Astrocyte of the hippocampus (primary cell): ENCODE data around the gene RAMACL.

Experiments used
- DNase-seq: peaks from one replicate; pipeline ENCODE4 v3.0.0; 2011; ENCODE audit warnings: low read depth, low spot score

RAMACL gene

DNA sequence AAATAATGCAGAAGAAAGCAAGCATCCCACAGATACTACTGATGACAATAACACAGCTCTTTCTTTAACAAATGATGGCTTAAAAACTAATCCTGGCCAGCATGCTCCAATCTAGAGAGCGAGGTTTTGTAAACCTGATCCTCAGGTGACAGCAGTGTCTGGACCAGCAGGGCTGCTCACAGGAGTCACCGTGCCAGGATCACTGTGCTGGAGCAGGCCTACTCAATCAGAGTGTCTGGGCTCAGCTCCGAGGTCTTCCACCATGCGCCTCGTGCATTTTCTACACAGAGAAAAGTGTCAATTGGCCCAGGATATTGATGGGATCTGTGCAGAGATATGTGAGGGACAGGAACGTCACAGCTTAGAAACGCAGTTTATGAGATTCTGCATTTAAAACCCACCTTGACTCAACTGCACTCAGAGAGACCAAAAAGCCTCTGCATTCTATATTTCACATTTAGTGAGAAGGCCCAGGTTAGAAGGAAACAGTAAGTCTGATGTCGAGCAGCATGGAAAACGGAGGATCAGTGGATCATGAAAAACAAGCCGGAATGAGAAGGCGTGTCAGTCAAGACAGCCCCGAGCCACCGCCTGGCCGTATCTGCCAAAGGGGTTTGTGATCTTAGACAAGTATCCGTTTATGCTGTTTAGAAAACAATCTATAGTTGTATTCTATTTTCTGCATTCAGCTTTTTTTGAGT lies 7.8 kb downstream of the RAMACL start:
- no peak for DNase-seq

DNA sequence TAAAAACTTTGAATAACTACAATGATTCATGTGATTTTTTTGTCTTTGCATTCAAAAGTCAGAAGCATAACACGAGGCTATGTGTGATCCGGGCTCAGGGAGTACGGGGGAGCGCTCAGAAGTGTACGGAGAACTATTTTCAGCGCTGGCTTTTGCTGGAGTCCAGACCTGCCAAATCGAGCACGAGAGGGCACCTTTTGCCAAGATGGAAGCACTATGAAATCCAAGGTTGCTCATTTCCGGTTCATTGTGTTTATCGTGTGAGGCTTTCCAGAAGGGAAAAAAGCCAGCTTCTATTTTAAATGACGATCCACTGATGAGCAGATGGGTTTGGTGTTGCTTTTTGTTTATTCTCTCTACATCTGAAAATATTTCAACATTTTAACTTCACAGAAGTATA lies 11.3 kb downstream of the RAMACL start:
- DNase-seq, result no peak

DNA sequence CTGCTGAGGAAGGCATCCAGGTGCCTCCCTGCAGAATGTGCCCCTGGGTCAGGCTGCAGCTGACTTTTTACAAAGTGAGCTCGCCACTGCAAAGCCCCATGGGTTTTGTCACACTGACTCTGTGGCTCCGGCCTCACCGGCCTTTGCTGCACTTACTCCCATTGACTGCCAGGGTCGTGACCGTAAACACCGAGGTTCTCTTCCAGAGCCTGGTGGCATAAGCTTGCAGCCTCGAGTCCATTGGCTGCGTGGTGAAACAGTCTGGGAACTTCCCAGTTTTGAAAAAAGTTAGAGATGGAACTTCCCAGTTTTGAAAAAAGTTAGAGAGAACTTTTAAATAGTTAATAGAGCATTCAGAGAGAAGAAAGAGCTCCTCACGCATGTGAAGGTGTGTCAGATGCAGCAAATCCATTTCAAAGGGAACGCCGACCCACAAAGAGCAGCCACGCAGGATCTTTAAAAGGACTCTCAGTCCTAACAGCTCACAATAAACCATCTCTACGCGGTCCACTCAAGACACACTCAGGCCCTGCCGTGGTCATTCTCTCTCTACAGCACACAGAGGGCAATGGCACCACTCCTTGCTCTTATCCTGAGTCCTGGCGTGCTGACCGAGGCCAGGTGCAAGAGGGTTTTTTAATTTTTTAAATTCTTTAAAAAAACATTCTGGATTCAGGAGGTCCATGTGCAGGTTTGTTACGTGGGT lies 12.8 kb downstream of the RAMACL start:
- DNase-seq, result no peak

DNA sequence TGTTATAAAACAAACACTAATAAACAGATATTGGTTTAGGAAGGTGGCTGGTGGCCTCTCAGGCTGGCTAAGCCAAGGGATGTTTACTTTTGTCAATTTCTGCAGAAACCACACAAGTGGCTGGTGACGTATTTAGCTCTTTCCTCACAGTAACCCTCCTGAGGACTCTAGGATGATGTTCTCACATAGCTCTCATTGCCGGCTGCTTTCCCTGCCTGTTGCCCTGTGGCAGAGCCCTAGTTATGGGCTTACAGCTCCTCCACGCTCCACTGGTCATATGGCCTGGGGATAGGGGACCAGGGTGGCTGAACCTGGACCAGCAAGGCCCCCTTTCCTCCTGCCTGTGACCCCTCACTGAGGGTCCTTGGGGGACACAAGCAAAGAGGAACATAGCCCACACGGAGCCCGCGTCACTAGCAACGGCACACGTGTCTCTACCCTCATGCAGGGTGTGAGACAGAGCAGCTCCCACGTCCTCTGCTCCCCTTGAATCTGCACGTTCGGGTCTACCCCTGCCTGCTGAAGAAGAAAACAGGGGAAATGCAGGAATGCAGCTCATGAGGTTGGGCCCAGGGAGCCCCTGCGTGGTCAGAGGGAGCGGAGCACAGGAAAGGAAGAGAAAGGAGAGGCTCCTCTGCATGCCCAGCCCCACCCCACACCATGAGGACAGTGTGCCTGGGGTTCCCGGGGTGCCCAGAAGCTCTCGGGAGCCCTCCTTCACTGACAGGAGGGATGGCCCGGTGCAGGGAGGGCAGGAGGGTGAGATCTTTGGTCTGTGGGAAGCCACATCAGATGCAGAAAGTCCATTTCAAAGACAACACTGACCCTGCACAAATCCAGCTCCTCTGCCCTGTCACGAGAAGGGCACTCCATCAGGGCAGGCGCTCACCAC lies 13.9 kb downstream of the RAMACL start:
- peak; percentile 82 for DNase-seq

DNA sequence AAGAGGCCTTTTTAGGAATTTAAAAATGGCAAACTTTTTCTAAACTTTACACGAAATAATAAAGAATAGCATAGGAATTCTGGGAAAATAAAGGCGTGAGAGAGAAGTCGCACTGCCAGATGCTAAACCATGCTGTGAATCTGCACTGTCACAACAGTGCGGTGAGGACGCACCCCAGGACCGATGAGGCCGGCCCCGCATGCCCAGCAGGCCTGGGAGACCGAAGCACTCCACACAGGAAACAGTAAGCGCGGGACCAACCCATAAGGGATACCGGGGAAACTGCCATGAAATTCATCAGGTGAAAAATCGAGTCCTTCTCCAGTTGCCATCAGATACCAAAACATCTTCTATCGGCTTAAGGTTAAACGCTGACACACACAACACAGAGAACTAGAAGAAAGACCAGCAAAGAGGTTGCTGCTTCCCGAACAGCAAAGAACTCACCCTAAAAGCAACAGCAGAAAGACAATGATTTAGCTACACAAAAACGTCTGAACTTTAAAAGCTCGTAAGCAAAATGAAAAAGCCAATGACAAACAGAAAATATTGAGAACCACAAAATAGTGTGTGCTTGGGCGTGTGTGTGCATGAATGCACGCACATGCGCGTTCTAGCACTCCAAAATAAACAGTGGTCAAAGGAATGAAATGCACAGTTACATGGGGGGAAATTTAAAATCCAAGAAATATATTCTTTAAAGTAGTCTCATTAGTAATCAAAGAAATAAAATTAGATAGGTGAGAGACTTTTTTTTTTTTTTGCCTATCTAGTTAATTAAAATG lies 15.4 kb downstream of the RAMACL start:
- DNase-seq, result no peak

DNA sequence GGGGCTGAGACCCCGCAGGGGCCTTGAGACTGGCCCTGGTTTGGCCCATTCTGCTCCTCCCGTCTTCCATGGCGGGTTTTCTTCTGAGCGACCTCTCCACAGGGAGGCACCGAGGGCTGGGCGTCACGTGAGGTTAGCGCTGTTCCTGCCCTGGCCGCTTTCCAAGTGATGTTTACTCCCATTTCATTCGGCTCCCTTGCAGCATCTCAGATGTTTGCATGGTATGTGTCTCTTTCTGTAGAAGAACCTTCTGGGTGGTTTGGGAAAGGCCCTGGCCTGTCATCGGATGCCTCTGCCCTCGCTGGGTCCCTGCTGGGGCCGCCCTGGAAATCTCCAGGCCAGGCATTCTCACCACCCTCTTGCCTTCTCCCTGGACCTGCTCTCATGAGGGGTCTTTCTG lies 17.3 kb downstream of the RAMACL start:
- DNase-seq, result no peak

DNA sequence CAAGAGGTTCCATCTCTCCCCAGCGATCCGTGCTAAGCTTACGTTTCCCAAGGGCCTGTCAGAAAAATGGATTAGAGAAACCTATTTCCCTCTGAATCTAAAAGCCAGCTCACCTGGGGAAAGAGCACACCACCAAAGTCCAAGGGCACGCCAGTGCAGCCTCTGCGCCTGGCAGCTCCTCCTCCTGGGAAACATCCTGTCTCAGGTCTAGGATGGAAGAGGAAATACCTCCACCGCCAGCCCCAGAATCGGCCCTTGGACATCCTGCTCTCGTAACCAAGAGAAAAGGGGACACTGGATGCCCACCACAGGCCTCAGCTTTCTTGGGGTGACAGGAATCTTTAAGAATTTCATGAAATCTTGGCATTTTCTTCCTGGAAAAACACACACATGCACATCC lies 18.7 kb downstream of the RAMACL start:
- DNase-seq, result no peak

DNA sequence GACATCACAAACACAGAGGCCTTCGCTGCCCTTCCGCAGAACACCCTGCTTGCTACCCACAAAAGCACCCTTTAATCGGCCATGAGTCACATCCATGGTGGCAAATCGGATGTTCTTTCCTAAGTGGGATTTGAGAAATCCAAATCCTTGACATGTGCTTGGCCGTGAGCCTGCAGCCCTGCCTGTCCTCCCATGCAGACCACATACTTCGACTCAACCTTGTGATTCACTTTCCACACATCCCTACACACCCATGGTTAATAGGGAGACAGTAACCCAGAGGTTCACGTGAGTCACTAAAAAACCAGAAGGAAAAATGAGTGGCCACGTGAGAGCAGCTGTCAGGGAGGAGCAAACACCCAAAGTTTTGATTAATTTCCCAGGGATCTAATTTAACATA lies 19.4 kb downstream of the RAMACL start:
- DNase-seq, result peak; percentile 94

DNA sequence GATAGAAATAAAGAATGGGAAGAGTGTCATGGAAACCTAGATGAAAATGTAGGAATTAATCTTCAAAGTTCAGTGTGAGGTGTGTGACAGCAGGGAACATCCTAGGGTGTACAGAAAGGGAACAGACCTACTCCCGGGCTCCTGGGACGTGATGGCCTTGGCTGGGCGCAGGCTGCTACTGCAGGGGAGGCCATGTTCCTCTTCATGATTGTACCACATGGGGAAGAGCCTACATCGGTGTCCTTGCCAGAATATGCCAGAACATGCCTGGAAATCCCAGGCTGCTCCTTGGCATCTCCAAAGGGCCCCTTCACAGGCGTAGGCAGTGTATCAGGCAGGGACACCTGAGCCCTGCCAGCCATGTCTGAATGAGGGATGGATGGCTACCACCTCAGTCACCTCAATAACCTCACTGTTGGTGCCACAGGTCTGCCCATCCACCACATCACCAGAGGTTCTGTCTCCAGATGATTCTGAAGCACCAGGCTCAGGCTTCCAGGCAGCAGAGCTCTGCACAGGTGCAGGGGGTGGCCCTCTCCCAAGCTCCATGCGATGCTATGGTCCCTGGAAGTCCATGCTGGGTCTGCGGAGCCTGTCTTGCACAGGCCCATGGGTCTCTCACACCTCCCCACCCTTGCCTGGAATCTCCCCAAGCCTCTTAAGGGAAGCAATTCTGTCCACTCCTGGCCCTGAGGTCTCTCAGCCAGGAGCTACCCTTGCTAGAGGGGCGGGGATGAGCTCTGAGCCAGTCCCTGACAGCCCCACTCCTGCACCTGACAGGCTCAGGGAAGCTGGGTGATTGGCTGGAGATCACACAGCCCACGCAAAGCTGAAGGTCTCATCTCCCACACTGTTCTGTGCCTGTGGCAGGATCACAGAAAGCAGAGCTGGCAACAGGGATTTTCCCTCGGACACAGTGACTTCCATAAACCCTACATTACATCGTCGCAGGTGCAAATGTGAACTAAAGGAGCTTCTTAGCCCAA lies 20.2 kb downstream of the RAMACL start:
- no peak for DNase-seq

DNA sequence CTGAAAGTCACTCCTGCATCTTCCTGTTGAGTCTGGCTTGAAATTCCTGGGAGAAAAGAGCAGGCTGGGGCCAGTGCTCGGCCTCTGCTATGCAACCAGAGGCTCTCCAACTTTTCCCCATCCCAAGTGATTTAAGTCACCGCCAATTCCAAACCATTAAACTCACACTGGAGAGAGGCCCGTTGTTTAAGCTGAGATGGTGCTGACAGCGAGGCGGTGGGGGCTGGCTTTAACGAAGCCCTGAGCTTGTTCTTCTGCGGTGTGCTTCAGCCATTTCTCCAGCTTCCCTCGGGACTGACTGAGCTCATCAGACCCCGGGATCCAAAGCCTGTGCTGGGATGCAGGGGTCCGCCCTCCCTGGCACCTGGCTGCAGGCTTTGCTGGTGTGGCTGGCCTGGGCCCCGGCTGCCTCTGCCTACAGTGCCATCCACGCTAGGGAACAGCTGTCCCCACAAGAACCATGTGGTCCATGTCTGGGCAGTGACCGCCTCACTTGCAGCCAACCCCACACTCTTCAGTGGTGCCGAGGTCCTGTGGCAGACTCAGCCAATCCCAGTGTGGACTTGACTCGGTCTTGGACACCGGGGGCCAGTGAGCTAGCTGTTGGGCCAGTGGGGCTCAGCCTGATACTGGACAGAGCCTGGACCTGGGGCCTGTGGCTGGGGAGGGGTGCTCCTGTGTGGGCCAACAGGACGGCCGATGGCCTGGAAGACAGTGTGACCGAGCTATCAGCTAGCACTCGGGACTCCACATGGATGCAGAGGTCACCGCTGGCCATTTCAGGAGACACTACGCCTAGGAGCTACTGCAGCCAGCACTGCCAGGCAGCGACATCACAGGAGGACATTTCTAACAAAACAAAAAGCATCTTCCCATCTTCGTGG lies 21.2 kb downstream of the RAMACL start:
- DNase-seq, result no peak

DNA sequence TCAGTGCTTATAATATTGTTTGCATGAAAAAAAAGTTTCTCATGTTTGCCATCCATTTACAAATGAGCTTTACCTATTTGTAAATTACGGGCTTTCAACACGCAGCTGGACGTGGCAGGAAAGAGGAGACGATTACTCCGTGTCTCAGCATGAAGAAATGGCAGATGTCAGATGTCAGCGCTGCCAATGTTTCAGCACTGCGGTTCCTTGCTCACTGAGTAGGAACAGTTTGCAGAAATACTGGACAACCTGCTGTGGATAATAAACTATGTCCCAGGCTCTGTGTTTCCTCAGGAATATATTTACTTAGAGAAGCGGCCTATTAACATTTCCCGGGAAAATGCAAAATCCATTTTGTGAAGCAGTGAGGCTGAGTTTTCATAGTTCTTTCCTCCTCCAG lies 22.7 kb downstream of the RAMACL start:
- DNase-seq, result no peak

DNA sequence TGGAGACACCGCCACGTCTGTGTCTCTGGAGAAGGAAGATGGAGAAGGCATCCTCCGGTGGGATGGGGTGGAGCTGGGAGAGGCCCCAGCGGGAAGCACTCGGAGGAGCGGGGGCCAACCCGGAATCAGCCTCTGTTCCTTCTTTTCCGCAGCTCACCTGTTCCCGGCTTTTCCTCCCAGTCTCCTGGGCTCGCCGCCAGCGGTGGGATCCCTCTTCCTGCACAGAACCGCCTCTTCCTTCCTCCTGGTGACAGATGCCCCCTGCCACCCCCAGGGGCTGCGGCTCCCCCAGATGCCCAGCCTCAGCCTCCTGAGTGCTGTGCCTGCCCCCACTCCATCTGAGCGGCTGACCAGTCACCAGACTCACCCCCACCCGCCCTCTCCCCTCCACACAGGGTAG lies 23.3 kb downstream of the RAMACL start:
- DNase-seq, result no peak

DNA sequence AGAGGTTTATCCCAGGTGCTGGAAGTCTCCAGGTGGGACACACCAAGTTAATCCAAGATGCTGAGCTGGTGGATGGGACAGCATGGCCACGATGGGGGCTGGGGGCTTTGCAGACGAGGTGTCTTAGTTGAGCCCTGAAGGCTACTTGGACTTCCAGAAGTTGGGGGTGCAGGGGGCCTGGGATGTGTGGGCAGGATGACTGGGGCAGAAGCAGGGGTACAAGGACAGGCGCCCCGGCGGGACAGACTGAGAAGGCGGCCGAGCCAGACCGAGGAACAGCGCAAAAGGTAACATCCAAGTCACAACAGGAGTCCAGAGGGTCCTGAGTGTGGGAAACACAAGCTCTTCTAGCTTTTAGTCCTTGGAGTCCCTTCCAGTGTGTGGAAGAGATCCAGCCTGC lies 23.8 kb downstream of the RAMACL start:
- no peak for DNase-seq

DNA sequence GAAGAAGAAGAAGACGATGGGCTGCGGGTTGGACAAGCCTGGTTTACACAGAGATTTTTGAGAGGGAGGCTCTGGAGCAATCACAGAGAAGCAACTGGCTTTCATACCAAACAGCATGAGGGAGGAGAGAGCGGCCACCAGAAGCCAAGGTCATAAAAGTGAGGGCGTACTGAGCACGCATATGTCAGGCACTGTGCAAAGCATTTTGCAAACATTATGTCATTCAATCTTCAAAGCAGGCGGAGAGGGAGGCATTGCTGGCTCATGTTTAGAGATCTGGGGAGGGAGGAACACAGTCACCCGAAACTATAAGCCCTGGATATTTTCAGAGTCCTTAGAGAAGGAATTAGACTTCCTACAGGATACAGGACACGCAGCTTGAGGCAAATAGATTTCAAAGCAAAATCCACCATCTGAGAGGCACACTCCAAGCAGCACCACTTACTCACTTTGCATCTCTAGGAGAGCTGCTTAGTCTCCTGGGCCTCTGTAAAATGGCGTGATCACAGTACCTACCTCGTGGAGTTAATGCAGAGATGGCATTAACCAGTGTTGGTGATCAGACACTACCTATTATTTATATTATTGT lies 24.6 kb downstream of the RAMACL start:
- no peak for DNase-seq

DNA sequence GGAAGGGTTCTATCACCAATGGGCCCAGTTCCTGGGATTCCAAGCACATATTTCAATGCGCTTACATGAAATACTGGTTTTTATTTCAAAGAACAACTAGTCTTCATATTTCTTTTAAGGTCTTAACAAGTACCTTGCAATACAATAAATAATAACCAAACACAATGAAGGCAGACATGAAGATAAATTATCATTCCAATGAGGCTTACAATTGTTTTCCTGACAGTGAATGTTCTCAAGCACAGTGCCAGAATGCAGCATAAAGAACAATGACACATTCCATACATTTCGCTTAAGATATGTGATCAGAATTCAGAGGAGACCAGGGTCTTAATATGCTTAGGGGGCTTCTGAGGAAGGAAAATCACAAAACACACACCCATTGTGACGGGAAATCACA lies 26.3 kb downstream of the RAMACL start:
- DNase-seq, result no peak

DNA sequence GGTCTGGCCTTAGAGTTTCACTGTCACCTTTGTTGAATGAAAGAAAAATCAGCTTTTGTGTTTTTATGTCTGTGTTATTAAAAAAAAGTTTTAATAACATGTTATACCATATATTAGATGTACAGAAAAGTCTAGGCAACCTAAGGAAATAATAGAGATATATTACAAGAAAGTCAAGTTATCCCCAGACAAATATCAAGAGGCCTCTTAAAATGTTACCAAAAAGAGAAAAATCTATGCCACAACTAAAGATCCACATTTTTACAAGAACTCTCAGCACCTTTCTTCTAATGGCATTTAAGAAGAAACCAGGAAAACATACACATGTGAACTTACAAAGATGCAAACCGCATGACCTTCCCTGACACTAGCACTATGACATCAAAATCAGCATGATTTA lies 26.8 kb downstream of the RAMACL start:
- no peak for DNase-seq

DNA sequence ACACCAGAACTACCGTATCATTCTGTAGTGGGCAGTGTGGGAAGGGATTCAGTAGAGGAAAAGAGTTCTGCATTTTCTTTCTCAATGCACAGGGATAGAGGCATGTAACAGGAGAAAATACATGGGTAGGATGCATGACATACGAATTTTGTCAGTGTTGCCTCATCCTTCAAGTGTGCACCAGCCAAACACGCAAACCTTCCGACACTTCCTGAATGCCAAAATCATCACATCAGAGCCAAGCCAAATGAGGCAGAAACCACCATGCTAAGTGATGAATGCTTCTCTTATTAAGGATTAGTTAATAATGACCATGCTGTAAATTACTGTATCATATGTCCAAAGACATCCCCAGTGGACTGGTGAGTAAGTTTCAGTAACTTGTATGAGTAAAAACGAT lies 27.3 kb downstream of the RAMACL start:
- no peak for DNase-seq

DNA sequence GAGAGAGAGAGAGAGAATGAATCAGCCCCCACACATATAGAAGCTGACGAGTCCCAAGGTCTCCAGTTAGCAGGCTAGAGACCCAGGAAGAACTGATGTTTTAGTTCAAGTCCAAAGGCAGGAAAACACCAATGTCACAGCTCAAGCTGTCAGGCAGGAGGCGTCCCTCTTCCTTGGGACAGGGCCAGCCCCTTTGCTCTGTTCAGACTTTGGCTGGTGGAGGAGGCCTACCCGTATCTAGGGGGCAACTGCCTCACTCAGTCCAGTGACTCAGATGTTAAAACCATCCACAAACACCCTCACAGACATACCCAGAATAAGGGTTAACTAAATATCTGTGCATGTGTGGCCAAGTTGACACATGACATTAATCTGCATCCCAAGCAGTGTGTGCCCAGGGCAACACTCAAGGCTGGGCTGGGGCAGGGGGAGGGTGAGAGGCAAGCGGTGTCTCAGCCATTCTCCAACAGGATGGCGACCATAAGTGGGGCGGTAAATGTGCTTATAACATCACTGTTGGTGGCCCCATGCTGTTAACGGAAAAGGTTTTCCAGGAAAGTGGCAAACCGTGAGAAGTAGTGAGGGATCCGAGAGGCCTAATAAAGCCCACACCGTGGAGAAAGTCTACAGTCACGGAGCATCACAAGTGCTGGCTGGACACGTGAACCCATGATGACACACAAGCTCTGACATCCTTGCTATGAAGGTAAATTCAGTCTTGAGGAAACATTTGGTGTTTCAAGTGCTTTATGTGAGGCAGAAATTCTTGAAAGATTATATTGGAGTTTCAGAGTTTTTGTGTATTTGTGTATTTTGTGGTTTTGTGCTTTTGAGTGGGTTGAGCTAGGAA lies 28.1 kb downstream of the RAMACL start:
- DNase-seq, result no peak
